Kidney glomerular epithelial cell (primary cell): Measurements from ENCODE around the gene HNRNPR.

Experiments
- DNase-seq: peaks from one replicate; lab custom pipeline; 2025; lab: John Stamatoyannopoulos, UW

HNRNPR gene

GRCh38 chr1:23368562-23369334 is 24.7 kb upstream of the HNRNPR start:
- DNase-seq: peak; percentile 66

- peak; percentile 99 for DNase-seq
Observed at GRCh38 chr1:23367791-23368561, 23.9 kb upstream of the HNRNPR start.

- DNase-seq: no peak
Observed at GRCh38 chr1:23367451-23367790, 23.3 kb upstream of the HNRNPR start.

- DNase-seq: no peak
Observed at GRCh38 chr1:23366598-23366997, 22.5 kb upstream of the HNRNPR start.

- DNase-seq: no peak
Observed at GRCh38 chr1:23366146-23366545, 22.1 kb upstream of the HNRNPR start.

- no peak for DNase-seq
Observed at GRCh38 chr1:23362218-23362713, 18.2 kb upstream of the HNRNPR start.

- DNase-seq: no peak
Observed at GRCh38 chr1:23358310-23358875, 14.3 kb upstream of the HNRNPR start.

GRCh38 chr1:23357138-23357908 is 13.2 kb upstream of the HNRNPR start:
- no peak for DNase-seq

GRCh38 chr1:23356471-23357137 is 12.5 kb upstream of the HNRNPR start:
- DNase-seq: no peak

GRCh38 chr1:23354245-23354644 is 10.2 kb upstream of the HNRNPR start:
- DNase-seq: no peak

GRCh38 chr1:23352096-23352695 is 8.1 kb upstream of the HNRNPR start:
- DNase-seq: no peak

- DNase-seq: no peak
Observed at GRCh38 chr1:23345920-23346319, 1.8 kb upstream of the HNRNPR start.

- no peak for DNase-seq
Observed at GRCh38 chr1:23344987-23345472, 946 bp upstream of the HNRNPR start.

GRCh38 chr1:23343221-23344110 is 618 bp downstream of the HNRNPR start:
- peak; percentile 80 for DNase-seq

- no peak for DNase-seq
Observed at GRCh38 chr1:23341931-23342692, 2.0 kb downstream of the HNRNPR start.

- no peak for DNase-seq
Observed at GRCh38 chr1:23339632-23340031, 4.5 kb downstream of the HNRNPR start.

- DNase-seq: no peak
Observed at GRCh38 chr1:23337869-23338268, 6.2 kb downstream of the HNRNPR start.

- no peak for DNase-seq
Observed at GRCh38 chr1:23331713-23332112, 12.4 kb downstream of the HNRNPR start.

GRCh38 chr1:23330846-23331245 is 13.2 kb downstream of the HNRNPR start:
- DNase-seq: no peak
